ENCODE data around the gene NDUFAB1. TPM values are rescaled to one million over a fixed set of nuclear protein-coding genes. Genes with fewer than 3 reads are reported as not detected.
A peak's percentile ranks its signal among the peaks of the same experiment; 100 is the strongest.

NDUFAB1 gene
- total and polyA plus RNA-seq, 2 of the 13 experiments (the other 11 are each of a cell fraction or from before 2014, with no cell fraction given): 221 to 601 TPM

- no peak for TF ChIP-seq AFF4 (CRISPR knock-in tag; IDR thresholded peaks at IDR 0.05)
- TF ChIP-seq MLX (CRISPR knock-in tag; IDR thresholded peaks at IDR 0.05): peak; percentile 88
- TF ChIP-seq KMT2B (CRISPR knock-in tag; IDR thresholded peaks at IDR 0.05): peak; percentile 82
- peak; percentile 91 for TF ChIP-seq TFE3 (CRISPR knock-in tag; IDR thresholded peaks at IDR 0.05)
- peak; percentile 96; the same call in 1 of the 2 replicates for TF ChIP-seq CBX5 (CRISPR knock-in tag; IDR thresholded peaks at IDR 0.05; ENCODE audit: borderline replicate concordance)
- peak; percentile 88; the same call in 1 of the 2 replicates for TF ChIP-seq JUND (CRISPR knock-in tag; IDR thresholded peaks at IDR 0.05)
- TF ChIP-seq ZNF709 (CRISPR knock-in tag; IDR thresholded peaks at IDR 0.05): no peak
- TF ChIP-seq POGZ (CRISPR knock-in tag; IDR thresholded peaks at IDR 0.05): peak; percentile 78; the same call in 1 of the 2 replicates
- TF ChIP-seq HMG20B (CRISPR knock-in tag; conservative IDR thresholded peaks at IDR 0.05): peak; percentile 94
- peak; percentile 67 for TF ChIP-seq UBTF (CRISPR knock-in tag; IDR thresholded peaks at IDR 0.05)
- TF ChIP-seq ZNF225 (CRISPR knock-in tag; IDR thresholded peaks at IDR 0.05): 0 out of 2 replicates have a peak, but pooled peaks have one; percentile 56
- no peak for TF ChIP-seq HDAC6 (IDR thresholded peaks at IDR 0.05; ENCODE audit: low read depth, low read length)
- TF ChIP-seq MIER3 (CRISPR knock-in tag; IDR thresholded peaks at IDR 0.05; ENCODE audit: borderline replicate concordance): peak; percentile 99
- peak; percentile 98 for TF ChIP-seq ZNF331 (CRISPR knock-in tag; IDR thresholded peaks at IDR 0.05)
- no peak for TF ChIP-seq SCMH1 (CRISPR knock-in tag; IDR thresholded peaks at IDR 0.05; ENCODE audit: borderline replicate concordance)
- TF ChIP-seq ZNF276 (CRISPR knock-in tag; IDR thresholded peaks at IDR 0.05; ENCODE audit: low read depth): peak; percentile 70; the same call in 1 of the 2 replicates
- peak; percentile 55; the same call in 1 of the 2 replicates for TF ChIP-seq RBAK (CRISPR knock-in tag; IDR thresholded peaks at IDR 0.05)
- TF ChIP-seq MIER2 (CRISPR knock-in tag; IDR thresholded peaks at IDR 0.05): peak; percentile 86
- TF ChIP-seq HDAC2 (CRISPR knock-in tag; IDR thresholded peaks at IDR 0.05): peak; percentile 99
Observed at GRCh38 chr16:23539984-23540816, 55.9 kb downstream of the NDUFAB1 start (continued).

Data from HepG2 (cell line).